GM12873 (cell line): ENCODE measurements around the gene AOAH.

Experiments
- TF ChIP-seq, protein P1 (sequence below): IDR thresholded peaks from 2 replicates; pipeline ENCODE4 v1.5.1; 2012; ENCODE audit warnings: low read depth, mild to moderate bottlenecking, moderate library complexity, low read length, control low read depth; ENCODE audit not compliant: insufficient read depth; ENCODE audit errors: missing control alignments

Gene AOAH

DNA sequence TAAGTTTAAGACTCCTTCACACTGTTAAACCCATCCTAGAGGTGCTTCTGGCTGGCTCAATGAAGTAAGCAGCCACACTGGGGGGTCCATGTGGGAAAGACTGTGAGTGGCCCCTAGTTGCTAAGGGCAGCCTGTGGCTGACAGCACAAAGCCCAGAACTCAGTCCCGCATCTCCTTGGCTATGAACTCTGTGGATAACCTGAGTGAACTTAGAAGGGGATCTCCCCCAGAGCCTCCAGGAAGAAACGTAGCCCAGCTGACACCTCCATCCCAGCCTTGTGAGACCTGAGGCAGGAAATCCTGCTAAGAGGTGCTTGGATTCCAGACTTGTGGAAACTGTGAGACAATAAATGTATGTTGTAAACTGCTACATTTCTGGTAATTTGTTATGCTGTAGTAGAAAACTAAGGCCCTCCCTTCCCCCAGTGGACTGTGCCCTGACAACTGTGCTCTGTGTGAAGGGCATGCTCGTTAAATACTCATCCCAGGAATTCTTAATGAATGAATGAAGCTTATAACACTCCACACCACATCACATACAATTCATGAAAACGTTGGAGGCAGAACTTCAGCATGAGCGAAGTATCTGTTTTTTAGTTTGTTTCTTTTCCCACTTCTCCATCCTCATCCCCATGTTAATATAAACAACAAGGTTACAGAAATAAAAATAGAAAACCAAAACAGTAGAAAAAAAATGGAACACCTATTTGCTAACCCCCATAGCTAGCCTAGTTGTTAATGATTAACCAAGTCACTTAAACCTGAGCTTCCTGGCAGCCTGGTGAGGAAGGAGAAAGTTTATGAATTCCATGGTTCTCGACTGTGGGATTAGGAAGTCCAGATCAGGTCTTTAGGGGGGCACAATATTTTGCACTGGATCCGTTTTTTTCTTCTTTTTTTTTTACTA lies 36.8 kb upstream of the AOAH start:
- TF ChIP-seq, protein P1, sequence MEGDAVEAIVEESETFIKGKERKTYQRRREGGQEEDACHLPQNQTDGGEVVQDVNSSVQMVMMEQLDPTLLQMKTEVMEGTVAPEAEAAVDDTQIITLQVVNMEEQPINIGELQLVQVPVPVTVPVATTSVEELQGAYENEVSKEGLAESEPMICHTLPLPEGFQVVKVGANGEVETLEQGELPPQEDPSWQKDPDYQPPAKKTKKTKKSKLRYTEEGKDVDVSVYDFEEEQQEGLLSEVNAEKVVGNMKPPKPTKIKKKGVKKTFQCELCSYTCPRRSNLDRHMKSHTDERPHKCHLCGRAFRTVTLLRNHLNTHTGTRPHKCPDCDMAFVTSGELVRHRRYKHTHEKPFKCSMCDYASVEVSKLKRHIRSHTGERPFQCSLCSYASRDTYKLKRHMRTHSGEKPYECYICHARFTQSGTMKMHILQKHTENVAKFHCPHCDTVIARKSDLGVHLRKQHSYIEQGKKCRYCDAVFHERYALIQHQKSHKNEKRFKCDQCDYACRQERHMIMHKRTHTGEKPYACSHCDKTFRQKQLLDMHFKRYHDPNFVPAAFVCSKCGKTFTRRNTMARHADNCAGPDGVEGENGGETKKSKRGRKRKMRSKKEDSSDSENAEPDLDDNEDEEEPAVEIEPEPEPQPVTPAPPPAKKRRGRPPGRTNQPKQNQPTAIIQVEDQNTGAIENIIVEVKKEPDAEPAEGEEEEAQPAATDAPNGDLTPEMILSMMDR, result no peak

DNA sequence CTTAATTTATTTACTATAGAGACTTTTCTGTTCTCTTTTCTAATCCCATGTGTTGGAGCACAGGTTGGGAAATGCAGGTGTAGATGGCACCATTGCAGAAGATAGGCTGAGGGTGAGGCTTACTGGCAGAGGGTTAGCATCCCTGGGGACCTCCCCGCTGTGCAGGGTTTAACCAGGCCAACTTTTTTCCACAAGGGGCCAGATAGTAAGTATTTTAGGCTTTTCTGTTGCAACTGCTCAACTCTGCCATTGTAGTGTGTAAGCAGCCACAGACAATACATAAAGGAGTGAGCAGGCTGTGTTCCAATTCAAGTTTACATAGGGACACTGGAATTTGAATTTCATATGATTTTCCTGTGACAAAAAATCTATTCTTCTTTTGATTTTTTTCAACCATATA lies 34.6 kb upstream of the AOAH start:
- TF ChIP-seq, protein P1, result no peak

DNA sequence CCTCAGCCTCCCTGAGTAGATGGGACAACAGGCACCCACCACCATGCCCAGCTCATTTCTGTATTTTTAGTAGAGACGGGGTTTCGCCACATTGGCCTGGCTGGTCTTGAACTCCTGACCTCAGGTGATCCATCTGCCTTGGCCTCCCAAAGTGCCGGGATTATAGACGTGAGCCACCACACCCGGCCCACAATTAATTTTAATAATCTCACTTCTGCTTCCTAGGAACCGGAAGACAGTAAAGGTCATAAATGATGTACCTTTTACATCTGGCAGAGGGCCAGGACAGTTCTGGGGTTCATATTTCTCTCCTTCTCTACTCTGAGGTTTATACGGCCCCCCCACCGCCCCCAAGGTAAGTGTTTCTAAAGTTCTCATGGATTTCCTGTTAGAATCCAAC lies 31.2 kb upstream of the AOAH start:
- TF ChIP-seq, protein P1, result no peak

DNA sequence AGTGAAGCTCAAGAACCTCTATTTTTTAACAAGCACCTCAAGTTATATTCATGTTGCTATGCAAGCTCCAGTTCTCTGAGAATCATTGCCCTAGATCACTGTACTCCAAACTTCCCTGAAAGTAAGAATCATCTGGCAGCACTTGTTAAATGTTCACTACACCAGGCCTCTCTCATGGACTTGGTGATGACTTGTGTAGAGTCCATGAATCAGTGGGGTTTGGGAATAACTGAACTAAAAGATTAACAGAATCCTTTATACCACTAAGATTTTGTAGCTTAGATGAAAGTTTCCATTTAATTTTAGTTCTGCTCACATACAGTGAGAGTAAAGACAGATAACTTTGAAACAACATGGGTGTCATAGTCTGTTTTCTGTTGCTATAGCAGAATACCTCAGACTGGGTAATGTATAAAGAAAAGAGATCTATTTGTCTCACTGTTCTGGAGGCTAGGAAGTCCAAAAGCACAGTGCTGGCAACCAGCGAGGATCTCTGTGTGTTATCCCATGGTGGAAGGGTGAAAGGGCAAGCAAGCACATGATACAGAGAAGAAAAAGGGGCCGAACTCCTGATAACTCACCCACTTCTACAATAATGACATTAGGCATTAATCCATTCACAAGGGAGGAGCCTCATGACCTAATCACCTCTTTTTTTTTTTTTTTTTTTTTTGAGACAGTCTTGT lies 27.9 kb upstream of the AOAH start:
- TF ChIP-seq, protein P1, result no peak

DNA sequence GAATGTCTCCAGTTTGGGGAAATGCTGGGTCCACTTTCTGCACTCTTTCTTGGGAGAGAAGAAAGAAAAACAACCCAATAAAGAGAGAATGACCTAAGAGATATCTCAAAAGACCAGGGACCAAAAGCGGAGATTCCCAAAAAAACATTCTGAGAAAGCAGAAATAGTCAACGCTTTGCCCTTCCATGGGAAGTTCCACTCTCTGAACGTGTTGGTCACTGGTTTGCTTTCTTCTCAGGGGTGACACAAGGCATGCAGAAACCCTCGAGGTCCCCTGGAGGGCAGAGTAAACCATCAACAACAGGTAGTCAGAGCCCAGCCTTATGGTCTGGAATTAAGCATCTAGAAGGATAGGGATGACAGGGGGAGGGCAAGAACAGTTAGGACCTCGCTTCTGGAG lies 26.2 kb upstream of the AOAH start:
- TF ChIP-seq, protein P1, result no peak

DNA sequence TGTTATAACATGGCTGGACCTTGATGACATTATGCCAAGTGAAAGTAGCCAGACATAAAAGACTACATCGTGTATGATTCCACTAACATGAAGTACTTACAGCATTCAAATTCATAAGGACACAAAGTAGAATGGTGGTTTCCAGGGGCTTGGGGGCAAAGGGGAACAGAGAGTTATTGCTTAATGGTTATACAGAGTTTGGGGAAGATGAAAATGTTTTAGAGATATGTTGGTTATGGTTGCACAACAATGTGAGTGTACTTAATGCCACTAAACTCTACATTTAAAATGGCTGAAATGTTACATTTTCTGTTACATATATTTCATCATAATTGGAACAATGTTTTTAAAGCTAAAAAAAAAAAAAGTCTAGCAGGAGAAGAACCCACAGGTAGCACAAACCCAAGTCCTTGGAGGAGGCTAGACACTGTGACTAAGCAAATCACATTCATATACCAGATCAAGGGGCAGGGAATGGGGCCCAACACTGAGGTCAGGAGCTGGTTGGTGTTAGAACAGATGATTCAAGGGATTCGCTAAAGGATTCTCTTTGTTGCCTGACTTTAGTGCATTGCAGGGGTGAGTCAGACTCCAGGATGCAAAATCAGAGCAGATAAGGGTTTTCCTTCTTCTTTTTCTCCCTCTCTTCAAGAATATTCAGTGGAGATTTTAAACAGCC lies 25.1 kb upstream of the AOAH start:
- TF ChIP-seq, protein P1, result no peak

DNA sequence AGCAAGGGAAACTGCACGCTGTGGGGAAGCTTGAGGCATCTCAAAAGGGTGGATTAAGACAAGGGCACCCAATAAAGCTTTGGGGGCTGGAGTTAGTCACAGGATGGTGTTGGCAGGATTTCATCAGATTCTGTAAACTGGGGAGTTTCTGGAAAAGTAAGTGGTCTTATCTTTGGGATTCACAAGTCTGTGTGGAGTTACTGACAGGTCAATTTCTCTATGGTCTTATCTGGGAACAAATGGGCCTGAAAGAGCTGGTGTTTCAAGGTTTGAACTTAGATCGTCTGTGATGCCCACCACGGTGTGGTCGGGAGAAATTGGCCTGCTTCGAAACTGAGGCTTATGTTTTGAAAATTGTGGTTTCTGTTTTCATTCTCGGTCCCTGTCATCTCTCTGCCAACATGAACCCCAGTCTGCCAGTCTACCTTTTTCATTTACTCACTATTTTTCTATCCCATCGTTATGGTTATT lies 23.8 kb upstream of the AOAH start:
- TF ChIP-seq, protein P1, result no peak
